C4-2B (cell line): ENCODE data around the gene BTD.

Experiments used
- ZFX ChIP-seq: fragments of 450-650 bp; IDR thresholded peaks from 2 replicates; pipeline ENCODE4 v1.6.1; 2017
- TF ChIP-seq, protein P1 (sequence below): fragments of 450-650 bp; conservative IDR thresholded peaks from 2 replicates; pipeline ENCODE4 v1.5.1; 2017; ENCODE audit warnings: mild to moderate bottlenecking

DNA sequence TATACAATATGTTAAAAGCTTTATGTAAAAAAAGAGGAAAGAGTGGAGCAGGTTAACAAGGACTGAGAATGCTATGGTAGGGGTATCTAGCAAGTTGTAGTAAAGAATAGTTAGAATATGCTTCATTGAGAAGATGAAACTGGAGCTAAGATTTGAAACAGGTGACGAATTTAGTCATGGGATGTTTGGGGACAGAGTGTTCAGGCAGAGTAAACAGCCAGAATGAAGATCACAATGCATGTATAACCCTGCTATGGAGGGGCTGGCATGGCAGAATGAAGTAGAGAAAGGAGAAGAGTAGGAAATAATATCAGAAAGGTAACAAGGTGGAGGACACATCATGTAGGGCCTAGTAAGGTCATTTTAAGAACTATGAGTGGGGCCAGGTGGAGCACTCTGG is 72.0 kb downstream of the BTD start:
- TF ChIP-seq, protein P1, sequence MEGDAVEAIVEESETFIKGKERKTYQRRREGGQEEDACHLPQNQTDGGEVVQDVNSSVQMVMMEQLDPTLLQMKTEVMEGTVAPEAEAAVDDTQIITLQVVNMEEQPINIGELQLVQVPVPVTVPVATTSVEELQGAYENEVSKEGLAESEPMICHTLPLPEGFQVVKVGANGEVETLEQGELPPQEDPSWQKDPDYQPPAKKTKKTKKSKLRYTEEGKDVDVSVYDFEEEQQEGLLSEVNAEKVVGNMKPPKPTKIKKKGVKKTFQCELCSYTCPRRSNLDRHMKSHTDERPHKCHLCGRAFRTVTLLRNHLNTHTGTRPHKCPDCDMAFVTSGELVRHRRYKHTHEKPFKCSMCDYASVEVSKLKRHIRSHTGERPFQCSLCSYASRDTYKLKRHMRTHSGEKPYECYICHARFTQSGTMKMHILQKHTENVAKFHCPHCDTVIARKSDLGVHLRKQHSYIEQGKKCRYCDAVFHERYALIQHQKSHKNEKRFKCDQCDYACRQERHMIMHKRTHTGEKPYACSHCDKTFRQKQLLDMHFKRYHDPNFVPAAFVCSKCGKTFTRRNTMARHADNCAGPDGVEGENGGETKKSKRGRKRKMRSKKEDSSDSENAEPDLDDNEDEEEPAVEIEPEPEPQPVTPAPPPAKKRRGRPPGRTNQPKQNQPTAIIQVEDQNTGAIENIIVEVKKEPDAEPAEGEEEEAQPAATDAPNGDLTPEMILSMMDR, result no peak
- TF ChIP-seq ZFX, result no peak
